ENCODE measurements around the gene TLE2. TPM values are rescaled to one million over a fixed set of nuclear protein-coding genes. Genes with fewer than 3 reads are reported as not detected.

TLE2 gene
- total RNA-seq, 2 donors from 2014 or later, result 34.5 to 45.2 TPM

- intact Hi-C loops (cut with DNase I), result no loop called here
- WGBS, 2 donors, result 16 to 21% methylated on average over 16 to 24 of the region's 24 CpGs
- Histone ChIP-seq H3K4me1 (peaks cover 29% of the 10 kb centered on the region), H3K27me3 (no peaks in the 10 kb centered on the region), H3K4me3 (no peak overlapping the region), H3K9me3 (no peaks in the 10 kb centered on the region), H3K27ac (peak overlapping the region; percentile 59 to 88 (median 81)), H3K36me3 (replicated peaks in 1 of 2; ENCODE audit: insufficient read depth in 1 of 2, low read depth in 2 of 2) (no peaks in the 10 kb centered on the region)
- peak; percentile 51 for ATAC-seq
- peak; percentile 58 to 71 (median 66) for DNase-seq
- TF ChIP-seq POLR2A (IDR thresholded peaks at IDR 0.05), result peak in 1 of 3 donors; percentile 1
- TF ChIP-seq CTCF (IDR thresholded peaks at IDR 0.05), result no peak
Observed at GRCh38 chr19:2983351-2984214, 45.5 kb downstream of the TLE2 start.

- Histone ChIP-seq H3K27ac (peak overlapping the region; percentile 59 to 88 (median 81)), H3K4me1 (peaks cover 35% of the 10 kb centered on the region), H3K9me3 (no peaks in the 10 kb centered on the region), H3K36me3 (replicated peaks in 1 of 2; ENCODE audit: insufficient read depth in 1 of 2, low read depth in 2 of 2) (no peaks in the 10 kb centered on the region), H3K27me3 (no peaks in the 10 kb centered on the region), H3K4me3 (no peak overlapping the region)
- 0 to 2% methylated on average over 4 to 9 of the region's 10 CpGs for WGBS, 2 donors
- intact Hi-C loops (cut with DNase I), result no loop called here
- DNase-seq, result peak; percentile 97 to 99 (median 98)
- TF ChIP-seq POLR2A (IDR thresholded peaks at IDR 0.05) (peak in 1 of 3 donors; percentile 19), CTCF (IDR thresholded peaks at IDR 0.05) (peak in 1 of 7 experiments; percentile 9)
- peak; percentile 90 for ATAC-seq
Observed at GRCh38 chr19:2982983-2983350, 46.1 kb downstream of the TLE2 start.

GRCh38 chr19:2982561-2982960 is 46.5 kb downstream of the TLE2 start:
- H3K27me3 ChIP-seq, result no peaks in the 10 kb centered on the region
- H3K9me3 ChIP-seq, result no peaks in the 10 kb centered on the region
- 23 to 36% methylated on average over 4 to 7 of the region's 8 CpGs for WGBS, 2 donors
- no peaks in the 10 kb centered on the region for H3K36me3 ChIP-seq (replicated peaks in 1 of 2; ENCODE audit: insufficient read depth in 1 of 2, low read depth in 2 of 2)
- peak overlapping the region; percentile 59 to 83 (median 72) for H3K27ac ChIP-seq
- TF ChIP-seq POLR2A (IDR thresholded peaks at IDR 0.05), result peak in 1 of 3 donors; percentile 11
- no peak for TF ChIP-seq CTCF (IDR thresholded peaks at IDR 0.05)
- H3K4me1 ChIP-seq, result peaks cover 39% of the 10 kb centered on the region
- no peak for DNase-seq
- ATAC-seq, result no peak
- no peak overlapping the region for H3K4me3 ChIP-seq
- intact Hi-C loops (cut with DNase I), result no loop called here

GRCh38 chr19:2981898-2982297 is 47.2 kb downstream of the TLE2 start:
- WGBS, 2 donors, result 76 to 78% methylated on average over 5 of the region's 5 CpGs
- no peaks in the 10 kb centered on the region for H3K9me3 ChIP-seq
- peak overlapping the region in 1 of 4 donors; percentile 59 for H3K27ac ChIP-seq

More at GRCh38 chr19:2981898-2982297, 47.2 kb downstream of the TLE2 start:
- TF ChIP-seq POLR2A (IDR thresholded peaks at IDR 0.05), result no peak
- TF ChIP-seq CTCF (IDR thresholded peaks at IDR 0.05), result no peak
- DNase-seq (no peak), ATAC-seq (no peak)
- H3K27me3 ChIP-seq, result no peaks in the 10 kb centered on the region
- intact Hi-C loops (cut with DNase I), result no loop called here
- peaks cover 43% of the 10 kb centered on the region for H3K4me1 ChIP-seq
- H3K4me3 ChIP-seq, result no peak overlapping the region
- no peaks in the 10 kb centered on the region for H3K36me3 ChIP-seq (replicated peaks in 1 of 2; ENCODE audit: insufficient read depth in 1 of 2, low read depth in 2 of 2)
